Measurements from ENCODE around the gene HERC2.

DNA sequence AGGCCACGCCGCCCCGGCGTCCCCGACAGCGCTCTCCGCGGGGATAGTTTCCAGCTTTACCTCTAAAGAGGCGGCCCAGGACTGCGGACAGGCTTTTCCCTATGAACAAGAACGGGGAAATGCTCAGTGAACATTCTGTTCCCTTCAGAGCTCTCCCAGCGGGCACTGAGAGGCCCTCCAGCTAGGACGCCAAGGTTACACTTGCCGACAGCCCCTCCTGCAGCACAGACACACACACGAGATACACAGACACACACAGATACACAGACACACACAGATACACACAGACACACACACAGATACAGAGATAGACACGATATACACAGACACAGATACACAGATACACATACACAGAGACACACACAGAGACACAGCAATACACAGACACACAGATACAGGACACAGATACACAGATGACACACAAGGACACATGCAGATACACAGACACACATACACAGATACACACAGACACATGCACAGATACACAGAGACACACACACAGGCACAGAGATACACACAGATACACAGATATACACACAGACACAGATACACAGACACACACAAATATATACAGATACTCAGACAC, 222.3 kb downstream of the HERC2 start:
- TF ChIP-seq, protein P1, sequence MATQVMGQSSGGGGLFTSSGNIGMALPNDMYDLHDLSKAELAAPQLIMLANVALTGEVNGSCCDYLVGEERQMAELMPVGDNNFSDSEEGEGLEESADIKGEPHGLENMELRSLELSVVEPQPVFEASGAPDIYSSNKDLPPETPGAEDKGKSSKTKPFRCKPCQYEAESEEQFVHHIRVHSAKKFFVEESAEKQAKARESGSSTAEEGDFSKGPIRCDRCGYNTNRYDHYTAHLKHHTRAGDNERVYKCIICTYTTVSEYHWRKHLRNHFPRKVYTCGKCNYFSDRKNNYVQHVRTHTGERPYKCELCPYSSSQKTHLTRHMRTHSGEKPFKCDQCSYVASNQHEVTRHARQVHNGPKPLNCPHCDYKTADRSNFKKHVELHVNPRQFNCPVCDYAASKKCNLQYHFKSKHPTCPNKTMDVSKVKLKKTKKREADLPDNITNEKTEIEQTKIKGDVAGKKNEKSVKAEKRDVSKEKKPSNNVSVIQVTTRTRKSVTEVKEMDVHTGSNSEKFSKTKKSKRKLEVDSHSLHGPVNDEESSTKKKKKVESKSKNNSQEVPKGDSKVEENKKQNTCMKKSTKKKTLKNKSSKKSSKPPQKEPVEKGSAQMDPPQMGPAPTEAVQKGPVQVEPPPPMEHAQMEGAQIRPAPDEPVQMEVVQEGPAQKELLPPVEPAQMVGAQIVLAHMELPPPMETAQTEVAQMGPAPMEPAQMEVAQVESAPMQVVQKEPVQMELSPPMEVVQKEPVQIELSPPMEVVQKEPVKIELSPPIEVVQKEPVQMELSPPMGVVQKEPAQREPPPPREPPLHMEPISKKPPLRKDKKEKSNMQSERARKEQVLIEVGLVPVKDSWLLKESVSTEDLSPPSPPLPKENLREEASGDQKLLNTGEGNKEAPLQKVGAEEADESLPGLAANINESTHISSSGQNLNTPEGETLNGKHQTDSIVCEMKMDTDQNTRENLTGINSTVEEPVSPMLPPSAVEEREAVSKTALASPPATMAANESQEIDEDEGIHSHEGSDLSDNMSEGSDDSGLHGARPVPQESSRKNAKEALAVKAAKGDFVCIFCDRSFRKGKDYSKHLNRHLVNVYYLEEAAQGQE (IDR thresholded peaks at IDR 0.05; ENCODE audit: insufficient read depth in 1 of 2, low read depth in 2 of 2, low read length in 2 of 2): no peak
- TF ChIP-seq POLR2AphosphoS5 (IDR thresholded peaks at IDR 0.05; ENCODE audit: low read depth, low read length): no peak

All from PFSK-1 (cell line).